Activated CD8-positive, alpha-beta T cell treated with anti-CD3 and anti-CD28 coated beads for 36 hours (primary cell): ENCODE results near the gene ZMAT1. TPM values are rescaled to one million over a fixed set of nuclear protein-coding genes. Genes with fewer than 3 reads are reported as not detected.

Experiments used
- ATAC-seq: fragments of 200-7000 bp; cut with Tn5 transposase; one replicate; pipeline ENCODE4 v1.10.0; 2021; ENCODE audit warnings: mild to moderate bottlenecking, moderate library complexity
- CTCF ChIA-PET: fragments of 350-600 bp; sonication (Branson Sonifier 250); formaldehyde crosslinking; loops from one replicate; lab custom pipeline; 2021; ENCODE audit warnings: antibody characterized with exemption; lab: Charles Lee
- POLR2A ChIA-PET: fragments of 350-600 bp; sonication (Branson Sonifier 250); formaldehyde crosslinking; loops from one replicate; lab custom pipeline; 2021; ENCODE audit warnings: antibody characterized with exemption; lab: Charles Lee
- DNase-seq: peaks from one replicate; pipeline ENCODE4 v3.0.0-alpha.2; 2020
- H3K27ac Mint-ChIP-seq: one replicate; pipeline ENCODE4 v1.8.0; 2021; ENCODE audit warnings: mild to moderate bottlenecking, mixed read lengths
- H3K27me3 Mint-ChIP-seq: one replicate; pipeline ENCODE4 v1.8.0; 2021; ENCODE audit warnings: mixed read lengths
- H3K36me3 Mint-ChIP-seq: one replicate; pipeline ENCODE4 v1.8.0; 2021; ENCODE audit warnings: low read depth, mixed read lengths
- H3K4me1 Mint-ChIP-seq: one replicate; pipeline ENCODE4 v1.8.0; 2021; ENCODE audit warnings: low read depth, mixed read lengths
- H3K4me3 Mint-ChIP-seq: one replicate; pipeline ENCODE4 v1.8.0; 2021; ENCODE audit warnings: mild to moderate bottlenecking, moderate library complexity, mixed read lengths
- H3K9me3 Mint-ChIP-seq: one replicate; pipeline ENCODE4 v1.8.0; 2021; ENCODE audit warnings: mixed read lengths
- intact Hi-C: fragments of 100-400 bp; cut with micrococcal nuclease; formaldehyde crosslinking; loops from one replicate; pipeline ENCODE4 v1.10.0; 2022
- total RNA-seq, 2 experiments: library from RNA; stranded (reverse); gene quantifications; one replicate each; pipeline ENCODE4 v1.2.3, GENCODE V29; 2021
- TF ChIP-seq, protein P1 (sequence below): fragments of 200-600 bp; IDR thresholded peaks from one replicate; pipeline ENCODE4 v1.8.0; 2022; ENCODE audit warnings: antibody characterized with exemption, mild to moderate bottlenecking

The ZMAT1 gene
- total RNA-seq, 2 experiments from 2014 or later: 3.3 TPM

DNA sequence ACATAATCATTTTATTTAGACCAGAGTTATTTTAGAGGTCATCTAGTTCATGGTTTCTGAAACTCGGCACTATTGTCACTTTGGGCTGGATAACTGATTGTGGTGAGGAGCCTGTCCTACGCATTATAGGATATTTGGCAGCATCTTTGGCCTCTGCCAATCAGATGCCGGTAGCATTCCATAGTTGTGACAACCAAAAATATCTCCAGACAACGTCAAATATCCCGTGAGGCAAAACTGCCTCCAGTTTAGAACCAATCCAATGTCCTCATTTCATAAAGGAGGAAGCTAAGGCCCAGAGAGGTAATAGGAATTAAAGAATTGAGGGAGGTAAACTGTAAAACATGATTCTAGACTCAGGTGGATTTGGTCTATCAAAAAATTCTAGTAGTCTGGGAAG, 6.1 kb downstream of the ZMAT1 start:
- ATAC-seq (no peak), DNase-seq (no peak)
- intact Hi-C loops: no loop called here
- no peak overlapping the region for H3K27ac Mint-ChIP-seq
- no peaks in the 10 kb centered on the region for H3K9me3 Mint-ChIP-seq
- H3K27me3 Mint-ChIP-seq: no peaks in the 10 kb centered on the region
- ChIA-PET CTCF (no interaction called here), POLR2A (no interaction called here)
- H3K36me3 Mint-ChIP-seq: no peaks in the 10 kb centered on the region
- TF ChIP-seq, protein P1, sequence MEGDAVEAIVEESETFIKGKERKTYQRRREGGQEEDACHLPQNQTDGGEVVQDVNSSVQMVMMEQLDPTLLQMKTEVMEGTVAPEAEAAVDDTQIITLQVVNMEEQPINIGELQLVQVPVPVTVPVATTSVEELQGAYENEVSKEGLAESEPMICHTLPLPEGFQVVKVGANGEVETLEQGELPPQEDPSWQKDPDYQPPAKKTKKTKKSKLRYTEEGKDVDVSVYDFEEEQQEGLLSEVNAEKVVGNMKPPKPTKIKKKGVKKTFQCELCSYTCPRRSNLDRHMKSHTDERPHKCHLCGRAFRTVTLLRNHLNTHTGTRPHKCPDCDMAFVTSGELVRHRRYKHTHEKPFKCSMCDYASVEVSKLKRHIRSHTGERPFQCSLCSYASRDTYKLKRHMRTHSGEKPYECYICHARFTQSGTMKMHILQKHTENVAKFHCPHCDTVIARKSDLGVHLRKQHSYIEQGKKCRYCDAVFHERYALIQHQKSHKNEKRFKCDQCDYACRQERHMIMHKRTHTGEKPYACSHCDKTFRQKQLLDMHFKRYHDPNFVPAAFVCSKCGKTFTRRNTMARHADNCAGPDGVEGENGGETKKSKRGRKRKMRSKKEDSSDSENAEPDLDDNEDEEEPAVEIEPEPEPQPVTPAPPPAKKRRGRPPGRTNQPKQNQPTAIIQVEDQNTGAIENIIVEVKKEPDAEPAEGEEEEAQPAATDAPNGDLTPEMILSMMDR: no peak
- H3K4me3 Mint-ChIP-seq: no peak overlapping the region
- peaks cover 10% of the 10 kb centered on the region for H3K4me1 Mint-ChIP-seq

DNA sequence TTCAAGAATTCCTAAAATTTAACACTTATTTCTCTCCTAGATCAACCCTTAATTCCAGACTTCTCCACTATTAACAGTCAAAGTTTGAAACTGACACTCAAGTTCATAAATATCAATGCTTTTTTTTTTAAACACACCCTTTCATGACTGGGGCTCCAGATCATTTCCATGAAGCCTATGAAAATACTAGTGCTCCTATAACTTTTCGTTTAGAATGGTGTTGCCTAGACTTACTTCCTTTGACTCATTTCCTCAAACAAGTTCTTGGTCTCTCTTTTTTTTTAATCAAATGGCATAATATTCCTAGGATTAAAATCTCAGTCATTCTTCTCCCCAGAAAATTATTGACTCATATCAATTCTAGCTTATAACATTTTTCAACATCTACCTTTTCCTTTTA, 13.1 kb downstream of the ZMAT1 start:
- ATAC-seq (no peak), DNase-seq (no peak)
- Mint-ChIP-seq H3K27me3 (no peaks in the 10 kb centered on the region), H3K4me1 (peaks cover 1% of the 10 kb centered on the region), H3K9me3 (no peaks in the 10 kb centered on the region), H3K36me3 (peaks cover 2% of the 10 kb centered on the region), H3K27ac (no peak overlapping the region), H3K4me3 (no peak overlapping the region)
- intact Hi-C loops: no loop called here
- POLR2A ChIA-PET: no interaction called here
- TF ChIP-seq, protein P1: no peak
- CTCF ChIA-PET: interaction anchor here (0.6 kb wide), 1 partner anchor 1233 kb away, joined by 3 read pairs; no protein-coding TSS in a partner anchor

DNA sequence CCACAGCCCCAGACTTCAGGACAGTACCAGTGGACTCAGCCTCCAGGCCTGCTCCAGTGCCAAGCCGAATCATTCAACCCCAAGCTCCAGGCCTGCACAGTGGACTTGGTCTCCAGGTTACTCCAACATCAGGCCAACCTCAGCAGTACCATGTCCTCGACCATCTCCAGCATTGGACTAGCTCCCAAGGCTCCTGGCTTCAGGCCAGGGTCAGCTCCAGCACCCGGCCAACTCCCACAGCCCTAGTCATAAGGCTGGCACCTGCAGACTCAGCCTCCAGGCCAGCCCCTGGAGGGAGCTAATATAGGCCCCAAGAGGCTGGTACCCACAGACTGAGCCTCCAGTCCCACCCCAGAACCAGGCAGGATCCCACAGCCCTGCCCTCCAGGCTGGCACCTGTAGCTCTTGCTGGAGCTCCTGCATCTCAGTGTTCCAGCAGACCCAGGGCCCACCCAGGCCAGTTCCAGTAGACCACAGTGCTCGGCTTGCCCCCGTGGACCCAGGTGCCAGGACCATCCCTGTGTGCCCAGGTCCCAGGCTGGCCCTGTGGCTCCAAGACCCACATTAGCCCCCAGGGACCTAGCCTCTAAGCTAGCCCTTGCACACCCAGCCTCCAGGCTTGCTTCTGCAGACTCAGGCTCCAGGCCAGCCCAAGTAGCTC, 25.6 kb downstream of the ZMAT1 start:
- H3K4me1 Mint-ChIP-seq: no peaks in the 10 kb centered on the region
- peaks cover 8% of the 10 kb centered on the region for H3K36me3 Mint-ChIP-seq
- H3K27me3 Mint-ChIP-seq: no peaks in the 10 kb centered on the region
- peaks cover 8% of the 10 kb centered on the region for H3K9me3 Mint-ChIP-seq
- DNase-seq: no peak
- no peak overlapping the region for H3K27ac Mint-ChIP-seq
- ChIA-PET POLR2A (no interaction called here), CTCF (no interaction called here)
- intact Hi-C loops: no loop called here
- ATAC-seq: no peak
- H3K4me3 Mint-ChIP-seq: no peak overlapping the region
- TF ChIP-seq, protein P1: no peak

DNA sequence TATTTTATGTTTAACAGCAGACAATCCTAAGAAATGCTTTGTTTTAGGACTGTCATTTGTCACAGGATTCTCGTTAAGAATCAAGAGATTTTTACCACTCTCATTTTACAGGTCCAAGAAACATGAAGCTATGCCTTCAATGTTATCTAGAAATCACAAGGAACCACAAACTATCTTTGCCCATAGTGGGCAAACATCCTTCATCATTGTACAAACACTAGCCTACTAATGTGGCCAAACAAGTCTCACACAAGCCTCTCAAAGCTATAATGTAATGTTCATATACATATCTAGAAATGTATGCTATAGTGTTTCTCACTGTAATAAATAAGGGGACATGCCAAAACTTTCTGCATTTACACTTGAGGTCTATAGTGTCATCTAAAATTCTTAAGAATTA, 26.8 kb downstream of the ZMAT1 start:
- ChIA-PET CTCF (no interaction called here), POLR2A (no interaction called here)
- Mint-ChIP-seq H3K4me1 (no peaks in the 10 kb centered on the region), H3K4me3 (no peak overlapping the region), H3K27ac (no peak overlapping the region), H3K27me3 (no peaks in the 10 kb centered on the region), H3K9me3 (peaks cover 1% of the 10 kb centered on the region), H3K36me3 (peaks cover 5% of the 10 kb centered on the region)
- intact Hi-C loops: no loop called here
- DNase-seq: no peak
- no peak for ATAC-seq
- TF ChIP-seq, protein P1: no peak

Other genes with a start within 250 kb of the ZMAT1 start
- under 1 TPM in 1 of 2 experiments, not detected in 1; 0.41 TPM for gene TCEAL2, start 193.7 kb upstream of the ZMAT1 start, total RNA-seq
- gene TCEAL6, start 210.5 kb upstream of the ZMAT1 start, total RNA-seq: not detected
- 1 to 10 TPM; 2.9 to 4.2 TPM for gene BEX5, start 223.9 kb upstream of the ZMAT1 start, total RNA-seq